IMR-90 (cell line): ENCODE results near the gene SMIM9. TPM values are rescaled to one million over a fixed set of nuclear protein-coding genes. Genes with fewer than 3 reads are reported as not detected.

Experiments
- ATAC-seq: fragments of 200-7000 bp; cut with Tn5 transposase; 2 replicates; pipeline ENCODE4 v1.9.1; 2020; ENCODE audit warnings: low read depth, mild to moderate bottlenecking, moderate library complexity
- BruUV-seq: library from RNA; stranded (reverse); fragments of 400-500 nt; replicated peaks from 2 replicates; lab custom pipeline; 2021; lab: Mats Ljungman, UMichigan
- CTCF ChIA-PET: fragments of 300-600 bp; formaldehyde crosslinking; extraction: SDS; loops from one replicate; lab custom pipeline; 2021; ENCODE audit warnings: antibody characterized with exemption; lab: Yijun Ruan, JAX
- POLR2A ChIA-PET: fragments of 300-600 bp; sonication (Branson Sonifier 250); formaldehyde crosslinking; loops from one replicate; lab custom pipeline; 2022; ENCODE audit warnings: antibody characterized with exemption; ENCODE audit not compliant: unreplicated experiment; lab: Charles Lee
- DNase-seq: peaks from one replicate; pipeline ENCODE4 v3.0.0; 2013
- H2AFZ ChIP-seq: replicated peaks from 2 replicates; pipeline ENCODE3; 2013; ENCODE audit warnings: low read length, mild to moderate bottlenecking; ENCODE audit not compliant: poor library complexity
- H2AK5ac ChIP-seq: 2 replicates; pipeline ENCODE4 v1.6.1; 2013; ENCODE audit warnings: low read depth, low read length, inconsistent platforms
- H2AK9ac ChIP-seq: replicated peaks from 2 replicates; pipeline ENCODE3; 2013; ENCODE audit warnings: mild to moderate bottlenecking, low read depth, low read length, moderate library complexity; ENCODE audit not compliant: poor library complexity
- H2BK120ac ChIP-seq: 2 replicates; pipeline ENCODE4 v1.6.1; 2013; ENCODE audit warnings: low read depth, low read length, inconsistent platforms
- H2BK15ac ChIP-seq: 3 replicates; pipeline ENCODE4 v1.6.1; 2013; ENCODE audit warnings: low read depth, low read length, inconsistent platforms
- H2BK20ac ChIP-seq: 2 replicates; pipeline ENCODE4 v1.6.1; 2013; ENCODE audit warnings: low read depth, mild to moderate bottlenecking, inconsistent platforms, low read length, moderate library complexity
- H2BK5ac ChIP-seq: 2 replicates; pipeline ENCODE4 v1.6.1; 2013; ENCODE audit warnings: mild to moderate bottlenecking, low read depth, low read length, inconsistent platforms; ENCODE audit not compliant: poor library complexity, severe bottlenecking
- H3K14ac ChIP-seq: replicated peaks from 2 replicates; pipeline ENCODE4 v1.6.1; 2013; ENCODE audit warnings: low read depth, low read length, inconsistent platforms
- H3K18ac ChIP-seq: 2 replicates; pipeline ENCODE4 v1.6.1; 2013; ENCODE audit warnings: low read depth, low read length, control low read depth
- H3K23ac ChIP-seq: 2 replicates; pipeline ENCODE4 v1.6.1; 2013; ENCODE audit warnings: low read depth, low read length, inconsistent platforms
- H3K27ac ChIP-seq: 2 replicates; pipeline ENCODE4 v1.5.1; 2013; ENCODE audit warnings: mild to moderate bottlenecking, control low read depth, low read length; ENCODE audit not compliant: insufficient read depth
- H3K27me3 ChIP-seq: 2 replicates; pipeline ENCODE4 v1.6.1; 2013; ENCODE audit warnings: low read length; ENCODE audit not compliant: control insufficient read depth, insufficient read depth
- H3K36me3 ChIP-seq: 2 replicates; pipeline ENCODE4 v1.6.1; 2013; ENCODE audit warnings: low read length, mixed read lengths; ENCODE audit not compliant: control insufficient read depth, insufficient read depth
- H3K4ac ChIP-seq: 2 replicates; pipeline ENCODE4 v1.6.1; 2013; ENCODE audit warnings: low read depth, low read length, inconsistent platforms
- H3K4me1 ChIP-seq: 2 replicates; pipeline ENCODE4 v1.6.1; 2013; ENCODE audit warnings: low read length, mixed read lengths; ENCODE audit not compliant: control insufficient read depth, insufficient read depth
- H3K4me2 ChIP-seq: 2 replicates; pipeline ENCODE4 v1.6.1; 2013; ENCODE audit warnings: low read depth, mild to moderate bottlenecking, control low read depth, low read length, moderate library complexity
- H3K4me3 ChIP-seq: 2 replicates; pipeline ENCODE4 v1.5.1; 2013; ENCODE audit warnings: low read depth, mild to moderate bottlenecking, control low read depth, low read length, moderate library complexity; ENCODE audit not compliant: insufficient read depth
- H3K56ac ChIP-seq: 2 replicates; pipeline ENCODE4 v1.6.1; 2013; ENCODE audit warnings: low read length, inconsistent platforms; ENCODE audit not compliant: insufficient read depth; ENCODE audit errors: extremely low read depth
- H3K79me1 ChIP-seq, 2 experiments: 2 replicates each; pipeline ENCODE4 v1.6.1; 2013; ENCODE audit warnings: low read length in 2 of 2, inconsistent platforms in 1 of 2, low read depth in 1 of 2
- H3K9ac ChIP-seq: 2 replicates; pipeline ENCODE4 v1.6.1; 2013; ENCODE audit warnings: low read depth, low read length, control low read depth
- H3K9me1 ChIP-seq: 2 replicates; pipeline ENCODE4 v1.6.1; 2013; ENCODE audit warnings: low read length, inconsistent platforms; ENCODE audit not compliant: insufficient read depth
- H3K9me3 ChIP-seq: 2 replicates; pipeline ENCODE4 v1.6.1; 2013; ENCODE audit warnings: low read length; ENCODE audit not compliant: control insufficient read depth, insufficient read depth
- H4K20me1 ChIP-seq: 2 replicates; pipeline ENCODE4 v1.6.1; 2013; ENCODE audit warnings: low read length, inconsistent platforms; ENCODE audit not compliant: insufficient read depth
- H4K5ac ChIP-seq: 2 replicates; pipeline ENCODE4 v1.6.1; 2013; ENCODE audit warnings: mild to moderate bottlenecking, low read depth, low read length, control low read depth
- H4K8ac ChIP-seq, 2 experiments: 2 replicates each; pipeline ENCODE4 v1.6.1; 2013; ENCODE audit warnings: low read depth in 2 of 2, low read length in 2 of 2, control low read depth in 1 of 2, inconsistent platforms in 1 of 2
- H4K91ac ChIP-seq: 2 replicates; pipeline ENCODE4 v1.6.1; 2013; ENCODE audit warnings: low read depth, low read length, inconsistent platforms; ENCODE audit not compliant: insufficient read depth
- CHD1 ChIP-seq: IDR thresholded peaks from 2 replicates; pipeline ENCODE4 v1.6.1; 2012; ENCODE audit warnings: low read depth, low read length, improper control_type of control experiment
- ELK1 ChIP-seq: fragments of 150-350 bp; IDR thresholded peaks from 2 replicates; pipeline ENCODE4 v1.6.1; 2016; ENCODE audit warnings: low read depth, mild to moderate bottlenecking, low read length, moderate library complexity, borderline replicate concordance
- FOS ChIP-seq: fragments of 150-350 bp; IDR thresholded peaks from 2 replicates; pipeline ENCODE4 v1.6.1; 2016; ENCODE audit warnings: low read depth, low read length
- MAFK ChIP-seq: IDR thresholded peaks from 2 replicates; pipeline ENCODE4 v1.6.1; 2012; ENCODE audit warnings: low read depth, low read length, improper control_type of control experiment
- MAZ ChIP-seq: IDR thresholded peaks from 2 replicates; pipeline ENCODE4 v1.6.1; 2012; ENCODE audit warnings: low read depth, mild to moderate bottlenecking, low read length, improper control_type of control experiment, moderate library complexity, borderline replicate concordance
- MXI1 ChIP-seq: IDR thresholded peaks from 2 replicates; pipeline ENCODE4 v1.6.1; 2012; ENCODE audit warnings: low read depth, mild to moderate bottlenecking, low read length, moderate library complexity, borderline replicate concordance
- NFE2L2 ChIP-seq: fragments of 150-350 bp; IDR thresholded peaks from 2 replicates; pipeline ENCODE4 v1.6.1; 2016; ENCODE audit warnings: low read depth, mild to moderate bottlenecking, low read length
- POLR2A ChIP-seq: IDR thresholded peaks from 2 replicates; pipeline ENCODE4 v1.6.1; 2012; ENCODE audit warnings: mild to moderate bottlenecking, low read depth, low read length
- RAD21 ChIP-seq: IDR thresholded peaks from 2 replicates; pipeline ENCODE4 v1.6.1; 2012; ENCODE audit warnings: low read length, improper control_type of control experiment
- RCOR1 ChIP-seq: IDR thresholded peaks from 2 replicates; pipeline ENCODE4 v1.6.1; 2012; ENCODE audit warnings: mild to moderate bottlenecking, low read length, improper control_type of control experiment; ENCODE audit not compliant: insufficient replicate concordance
- RFX5 ChIP-seq: IDR thresholded peaks from 2 replicates; pipeline ENCODE4 v1.8.0; 2012; ENCODE audit warnings: low read depth, mild to moderate bottlenecking, low read length, moderate library complexity
- SMC3 ChIP-seq: fragments of 150-350 bp; IDR thresholded peaks from 2 replicates; pipeline ENCODE4 v1.6.1; 2016; ENCODE audit warnings: low read depth, mild to moderate bottlenecking, antibody characterized with exemption, low read length, moderate library complexity
- USF2 ChIP-seq: fragments of 150-350 bp; IDR thresholded peaks from 2 replicates; pipeline ENCODE4 v1.6.1; 2017; ENCODE audit warnings: mild to moderate bottlenecking, antibody characterized with exemption, low read length, low read depth
- WGBS, 2 experiments: methylation state at CpG; one replicate each; pipeline versions ENCODE4 v1.1.5 to v1.1.7; 2013; ENCODE audit warnings: missing lambda C conversion rate in 2 of 2; ENCODE audit not compliant: insufficient read length in 1 of 2; ENCODE audit errors: extremely low coverage in 2 of 2; 5-methylcytosine and 5-hydroxymethylcytosine counted together
- dilution Hi-C: fragments of 300-500 bp; cut with HindIII; formaldehyde crosslinking; loops from one replicate; pipeline ENCODE4 v1.14.3; 2018; ENCODE audit warnings: low sequenced_read_pairs; ENCODE audit not compliant: unreplicated experiment
- in situ Hi-C: fragments of 300-500 bp; cut with MboI; formaldehyde crosslinking; loops from 3 replicates; pipeline ENCODE4 v1.14.3; 2019; ENCODE audit warnings: low sequenced_read_pairs, inconsistent platforms, mixed read lengths
- intact Hi-C: fragments of 100-400 bp; cut with micrococcal nuclease; formaldehyde crosslinking; loops from 2 replicates; pipeline ENCODE4 v1.10.0; 2022
- polyA plus RNA-seq, 3 experiments: library from polyadenylated mRNA; depleted of rRNA; stranded (reverse); fragments of >200 nt; gene quantifications; 2 replicates each; pipeline ENCODE4 v1.2.3, GENCODE V29; 2012; ENCODE audit warnings: low replicate concordance in 1 of 3
- total RNA-seq: library from RNA; depleted of rRNA; stranded (reverse); fragments of >200 nt; gene quantifications from 2 replicates; pipeline ENCODE4 v1.2.3, GENCODE V29; 2012

Gene SMIM9
- total and polyA plus RNA-seq, 2 of the 4 experiments (the other 2 are of a cell fraction) = not detected

GRCh38 chrX:154806837-154807501, 27.5 kb downstream of the SMIM9 start:
- Histone ChIP-seq H3K79me1 (peaks cover 12 to 17% of the 10 kb centered on the region in 2 experiments), H4K91ac (no peak overlapping the region), H3K9ac (no peak overlapping the region), H3K56ac (no peak overlapping the region), H3K18ac (no peak overlapping the region), H3K27ac (no peak overlapping the region), H3K9me3 (no peaks in the 10 kb centered on the region), H2AK9ac (no peak overlapping the region), H4K8ac (no peak overlapping the region), H2BK5ac (no peak overlapping the region), H3K9me1 (peaks cover 3% of the 10 kb centered on the region), H3K4ac (no peak overlapping the region), H3K4me2 (no peak overlapping the region), H3K4me1 (peaks cover 6% of the 10 kb centered on the region), H3K14ac (no peak overlapping the region), H2BK120ac (no peak overlapping the region), H2BK20ac (no peak overlapping the region), H3K27me3 (no peaks in the 10 kb centered on the region), H3K36me3 (no peaks in the 10 kb centered on the region), H2AK5ac (no peak overlapping the region), H4K20me1 (no peaks in the 10 kb centered on the region), H3K4me3 (no peak overlapping the region), H2AFZ (no peak overlapping the region), H4K5ac (no peak overlapping the region), H2BK15ac (no peak overlapping the region), H3K23ac (no peak overlapping the region)
- no peak for DNase-seq
- no peak for TF ChIP-seq NFE2L2
- TF ChIP-seq FOS = no peak
- no peak for TF ChIP-seq RFX5
- TF ChIP-seq RAD21 = no peak
- no peak for TF ChIP-seq MAFK
- no peak for TF ChIP-seq ELK1
- no peak for TF ChIP-seq USF2
- no peak for TF ChIP-seq SMC3
- TF ChIP-seq MAZ = no peak
- no peak for TF ChIP-seq CHD1
- TF ChIP-seq POLR2A = no peak
- no peak for TF ChIP-seq RCOR1
- TF ChIP-seq MXI1 = no peak
- intact Hi-C loops (no loop called here), dilution Hi-C loops (no loop called here), in situ Hi-C loops (no loop called here)
- BruUV-seq = no TSS peak
- 88% methylated on average over 1 of the region's 5 CpGs; no CpG with 5 or more reads in 1 of the 2 experiments for WGBS, 2 experiments
- POLR2A ChIA-PET = no interaction called here
- CTCF ChIA-PET = no interaction called here
- no peak for ATAC-seq
